Hepatocyte (in vitro differentiated cells): Measurements from ENCODE around the gene PKN1. TPM values are rescaled to one million over a fixed set of nuclear protein-coding genes. Genes with fewer than 3 reads are reported as not detected.

Experiments
- DNase-seq: peaks from one replicate; pipeline ENCODE4 v3.0.0-alpha.2; 2016; ENCODE audit warnings: low spot score
- H2AFZ ChIP-seq: fragments of 200-600 bp; sonication (generic); 2 replicates; pipeline ENCODE4 v1.6.0; 2016; ENCODE audit warnings: antibody characterized with exemption, mild to moderate bottlenecking
- H3K27ac ChIP-seq: fragments of 200-600 bp; sonication (generic); 2 replicates; pipeline ENCODE4 v1.5.1; 2016; ENCODE audit warnings: mild to moderate bottlenecking
- H3K27me3 ChIP-seq: fragments of 200-600 bp; sonication (generic); 2 replicates; pipeline ENCODE4 v1.6.1; 2016
- H3K36me3 ChIP-seq: fragments of 200-600 bp; sonication (generic); replicated peaks from 2 replicates; pipeline ENCODE4 v1.5.1; 2016; ENCODE audit warnings: low read depth; ENCODE audit not compliant: insufficient read depth
- H3K4me1 ChIP-seq: fragments of 200-600 bp; sonication (generic); 2 replicates; pipeline ENCODE4 v1.5.1; 2016; ENCODE audit warnings: mild to moderate bottlenecking, moderate library complexity; ENCODE audit not compliant: insufficient read depth
- H3K4me2 ChIP-seq: fragments of 200-600 bp; sonication (generic); 2 replicates; pipeline ENCODE4 v1.6.0; 2016
- H3K4me3 ChIP-seq: fragments of 200-600 bp; sonication (generic); 2 replicates; pipeline ENCODE4 v1.5.1; 2016; ENCODE audit warnings: mild to moderate bottlenecking
- H3K79me2 ChIP-seq: fragments of 200-600 bp; sonication (generic); 2 replicates; pipeline ENCODE4 v1.6.0; 2017; ENCODE audit warnings: mild to moderate bottlenecking
- H3K9me2 ChIP-seq: fragments of 200-600 bp; sonication (generic); replicated peaks from 2 replicates; pipeline ENCODE4 v1.6.0; 2017; ENCODE audit warnings: mild to moderate bottlenecking; ENCODE audit not compliant: insufficient read depth
- H3K9me3 ChIP-seq: fragments of 200-600 bp; sonication (generic); 2 replicates; pipeline ENCODE4 v1.5.1; 2016; ENCODE audit warnings: low read depth, mild to moderate bottlenecking
- H4K20me1 ChIP-seq: fragments of 200-600 bp; sonication (generic); 2 replicates; pipeline ENCODE4 v1.6.0; 2016; ENCODE audit warnings: mild to moderate bottlenecking; ENCODE audit not compliant: insufficient read depth, poor library complexity, severe bottlenecking
- CTCF ChIP-seq: fragments of 200-600 bp; sonication (generic); IDR thresholded peaks from 2 replicates; pipeline ENCODE4 v1.5.1; 2016; ENCODE audit warnings: antibody characterized with exemption, mild to moderate bottlenecking; ENCODE audit not compliant: poor library complexity
- EZH2 ChIP-seq: fragments of 200-600 bp; sonication (generic); IDR thresholded peaks from 2 replicates; pipeline ENCODE4 v1.6.1; 2016; ENCODE audit warnings: antibody characterized with exemption, mild to moderate bottlenecking, borderline replicate concordance
- EZH2phosphoT487 ChIP-seq: fragments of 200-600 bp; sonication (generic); IDR thresholded peaks from one replicate; pipeline ENCODE4 v1.6.1; 2018; ENCODE audit warnings: antibody characterized with exemption, mild to moderate bottlenecking, low read depth, moderate library complexity; ENCODE audit not compliant: unreplicated experiment, severe bottlenecking
- WGBS: methylation state at CpG from one replicate; pipeline ENCODE4 v1.1.6; 2016; ENCODE audit warnings: low lambda C conversion rate; ENCODE audit errors: missing lambda C conversion rate; 5-methylcytosine and 5-hydroxymethylcytosine counted together
- polyA plus RNA-seq: library from polyadenylated mRNA; unstranded; fragments of >200 nt; fragmentation: Nextera tagmentation; extraction: Ambion mirVana; gene quantifications from 2 replicates; pipeline ENCODE4 v1.2.1, GENCODE V29; 2016
- total RNA-seq: library from RNA; depleted of rRNA; stranded (reverse); fragments of >200 nt; gene quantifications from 2 replicates; pipeline ENCODE4 v1.2.3, GENCODE V29; 2014

Gene PKN1
- total and polyA plus RNA-seq, 2 experiments from 2014 or later, result 57.4 to 83.3 TPM

DNA sequence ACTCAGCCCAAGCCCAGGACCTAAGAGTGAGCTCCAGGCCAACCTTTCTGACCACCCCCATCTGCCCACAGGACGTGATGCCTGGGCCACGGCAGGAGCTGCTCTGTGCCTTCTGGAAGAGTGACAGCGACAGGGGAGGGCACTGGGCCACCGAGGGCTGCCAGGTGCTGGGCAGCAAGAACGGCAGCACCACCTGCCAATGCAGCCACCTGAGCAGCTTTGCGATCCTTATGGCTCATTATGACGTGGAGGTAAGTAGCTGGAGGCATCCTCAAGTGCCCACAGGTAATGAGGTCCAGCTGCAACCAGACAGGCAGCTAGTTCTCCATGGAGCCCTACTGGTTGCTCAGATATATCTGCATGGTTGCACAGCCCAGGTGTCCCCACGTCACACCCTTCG lies 28.8 kb upstream of the PKN1 start:
- WGBS, result 94% methylated on average over 9 of the region's 9 CpGs
- Histone ChIP-seq H3K4me2 (no peak overlapping the region), H3K79me2 (no peaks in the 10 kb centered on the region), H3K27me3 (no peaks in the 10 kb centered on the region), H4K20me1 (peaks cover 7% of the 10 kb centered on the region), H3K4me1 (peaks cover 5% of the 10 kb centered on the region), H3K9me2 (no peaks in the 10 kb centered on the region), H3K4me3 (no peak overlapping the region), H3K9me3 (no peaks in the 10 kb centered on the region), H3K27ac (no peak overlapping the region), H3K36me3 (no peaks in the 10 kb centered on the region), H2AFZ (no peak overlapping the region)
- TF ChIP-seq EZH2 (no peak), CTCF (no peak), EZH2phosphoT487 (no peak)
- no peak for DNase-seq

DNA sequence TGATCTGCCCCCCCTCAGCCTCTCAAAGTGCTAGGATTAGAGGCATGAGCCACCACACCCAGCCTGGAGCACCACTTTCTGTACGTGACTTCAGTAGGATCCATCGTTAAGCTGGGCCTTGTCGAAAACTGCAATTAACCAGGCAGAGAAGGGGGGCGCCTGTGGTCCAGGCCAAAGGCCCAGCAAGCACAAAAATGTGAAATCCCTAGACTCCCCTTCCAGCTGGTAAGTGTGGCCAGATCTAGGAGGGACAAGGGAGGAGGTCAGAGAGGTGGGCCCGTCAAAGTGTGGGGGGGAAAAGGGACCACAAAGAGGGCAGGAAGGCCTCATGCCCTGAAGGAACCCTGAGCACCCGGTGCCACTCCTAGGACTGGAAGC lies 27.7 kb upstream of the PKN1 start:
- WGBS, result 57% methylated on average over 6 of the region's 6 CpGs
- peak overlapping the region; percentile 69 for H3K4me2 ChIP-seq
- no peaks in the 10 kb centered on the region for H3K27me3 ChIP-seq
- no peak overlapping the region for H3K4me3 ChIP-seq
- H3K79me2 ChIP-seq, result no peaks in the 10 kb centered on the region
- peaks cover 5% of the 10 kb centered on the region for H3K4me1 ChIP-seq
- H3K9me3 ChIP-seq, result no peaks in the 10 kb centered on the region
- H3K9me2 ChIP-seq, result no peaks in the 10 kb centered on the region
- H2AFZ ChIP-seq, result no peak overlapping the region
- H3K27ac ChIP-seq, result peak overlapping the region; percentile 2
- TF ChIP-seq EZH2phosphoT487, result no peak
- no peak for TF ChIP-seq EZH2
- H3K36me3 ChIP-seq, result no peaks in the 10 kb centered on the region
- DNase-seq, result no peak
- peaks cover 7% of the 10 kb centered on the region for H4K20me1 ChIP-seq

DNA sequence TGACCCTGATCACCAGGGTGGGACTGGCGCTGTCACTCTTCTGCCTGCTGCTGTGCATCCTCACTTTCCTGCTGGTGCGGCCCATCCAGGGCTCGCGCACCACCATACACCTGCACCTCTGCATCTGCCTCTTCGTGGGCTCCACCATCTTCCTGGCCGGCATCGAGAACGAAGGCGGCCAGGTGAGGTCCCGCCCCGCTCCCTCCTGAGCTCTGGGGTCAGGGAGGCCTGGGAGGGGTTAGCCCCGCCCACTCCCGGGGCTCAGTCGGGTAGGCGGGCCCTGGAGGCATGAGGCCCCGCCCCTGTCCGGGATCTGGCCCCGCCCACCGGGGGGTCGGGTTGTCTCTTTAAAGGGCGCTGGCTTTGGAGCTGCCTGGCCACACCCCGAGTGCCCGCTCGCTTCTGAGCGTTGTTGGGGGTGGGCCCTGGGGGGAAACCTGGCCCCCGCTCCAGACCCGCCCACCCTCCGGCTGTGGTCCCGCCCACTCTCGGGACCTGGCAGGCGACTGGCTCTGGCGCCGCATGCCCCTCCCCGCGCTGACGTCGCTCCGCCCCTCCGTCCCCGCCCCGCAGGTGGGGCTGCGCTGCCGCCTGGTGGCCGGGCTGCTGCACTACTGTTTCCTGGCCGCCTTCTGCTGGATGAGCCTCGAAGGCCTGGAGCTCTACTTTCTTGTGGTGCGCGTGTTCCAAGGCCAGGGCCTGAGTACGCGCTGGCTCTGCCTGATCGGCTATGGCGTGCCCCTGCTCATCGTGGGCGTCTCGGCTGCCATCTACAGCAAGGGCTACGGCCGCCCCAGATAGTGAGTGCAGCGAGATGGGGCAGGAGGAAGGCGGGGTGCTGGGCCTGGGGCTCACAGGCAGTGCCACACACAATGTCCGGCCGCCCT lies 27.1 kb upstream of the PKN1 start:
- peak overlapping the region; percentile 64 for H3K27ac ChIP-seq
- H3K9me2 ChIP-seq, result no peaks in the 10 kb centered on the region
- no peak overlapping the region for H3K4me3 ChIP-seq
- no peak overlapping the region for H2AFZ ChIP-seq
- peaks cover 5% of the 10 kb centered on the region for H3K4me1 ChIP-seq
- H3K9me3 ChIP-seq, result no peaks in the 10 kb centered on the region
- no peak for TF ChIP-seq EZH2phosphoT487
- TF ChIP-seq EZH2, result no peak
- peak; percentile 95 for TF ChIP-seq CTCF
- no peaks in the 10 kb centered on the region for H3K27me3 ChIP-seq
- peaks cover under 1% of the 10 kb centered on the region for H3K79me2 ChIP-seq
- peak overlapping the region; percentile 69 for H3K4me2 ChIP-seq
- peak; percentile 96 for DNase-seq
- 19% methylated on average over 44 of the region's 61 CpGs for WGBS
- peaks cover 7% of the 10 kb centered on the region for H4K20me1 ChIP-seq
- no peaks in the 10 kb centered on the region for H3K36me3 ChIP-seq

GRCh38 chr19:14406645-14407401 lies 26.3 kb upstream of the PKN1 start:
- Histone ChIP-seq H3K36me3 (no peaks in the 10 kb centered on the region), H3K79me2 (peaks cover 6% of the 10 kb centered on the region), H2AFZ (no peak overlapping the region), H3K4me3 (no peak overlapping the region), H3K27me3 (no peaks in the 10 kb centered on the region), H3K4me1 (peaks cover 5% of the 10 kb centered on the region), H3K9me3 (no peaks in the 10 kb centered on the region), H4K20me1 (peaks cover 11% of the 10 kb centered on the region), H3K27ac (peak overlapping the region; percentile 64), H3K4me2 (peak overlapping the region; percentile 54), H3K9me2 (no peaks in the 10 kb centered on the region)
- 98% methylated on average over 26 of the region's 27 CpGs for WGBS
- TF ChIP-seq CTCF, result no peak
- no peak for TF ChIP-seq EZH2
- TF ChIP-seq EZH2phosphoT487, result no peak
- DNase-seq, result no peak
